ENCODE measurements around the gene NHSL1. TPM values are rescaled to one million over a fixed set of nuclear protein-coding genes. Genes with fewer than 3 reads are reported as not detected.
A peak's percentile ranks its signal among the peaks of the same experiment; 100 is the strongest.

Gene NHSL1
- 72.3 TPM for total RNA-seq (ENCODE audit: unreplicated experiment)
- long read RNA-seq, partial matches to known transcripts = 1 of 11 reads
- long read RNA-seq, other reads (novel, unspliced or antisense) = 8 of 11 reads

- Mint-ChIP-seq H3K9me3 (ENCODE audit: unreplicated experiment) (no peaks in the 10 kb centered on the region), H3K4me1 (ENCODE audit: unreplicated experiment) (peaks cover 45% of the 10 kb centered on the region), H3K36me3 (ENCODE audit: low read depth, unreplicated experiment) (no peaks in the 10 kb centered on the region), H3K27ac (ENCODE audit: unreplicated experiment) (peak within 1 kb of the TSS; percentile 80), H3K27me3 (ENCODE audit: unreplicated experiment) (no peaks in the 10 kb centered on the region), H3K4me3 (ENCODE audit: unreplicated experiment) (no peak within 1 kb of the TSS)
- no peak for DNase-seq (ENCODE audit: low spot score)
- no peak for TF ChIP-seq CTCF (IDR thresholded peaks at IDR 0.05; ENCODE audit: unreplicated experiment)
Measured at GRCh38 chr6:138499303-138500018, at the start of gene NHSL1. TSS of gene NHSL1 (minus strand) at chr6:138499494. CDS start at chr6:138499290, 204 bp downstream.

- peak overlapping the region; percentile 98 for H3K27ac Mint-ChIP-seq (ENCODE audit: unreplicated experiment)
- peaks cover 55% of the 10 kb centered on the region for H3K4me1 Mint-ChIP-seq (ENCODE audit: unreplicated experiment)
- H3K9me3 Mint-ChIP-seq (ENCODE audit: unreplicated experiment) = no peaks in the 10 kb centered on the region
- DNase-seq (ENCODE audit: low spot score) = peak; percentile 21
- peaks cover 6% of the 10 kb centered on the region for H3K27me3 Mint-ChIP-seq (ENCODE audit: unreplicated experiment)
- no peak for TF ChIP-seq CTCF (IDR thresholded peaks at IDR 0.05; ENCODE audit: unreplicated experiment)
- peak overlapping the region; percentile 42 for H3K4me3 Mint-ChIP-seq (ENCODE audit: unreplicated experiment)
- peaks cover 5% of the 10 kb centered on the region for H3K36me3 Mint-ChIP-seq (ENCODE audit: low read depth, unreplicated experiment)
Measured at GRCh38 chr6:138546733-138547185, 47.5 kb upstream of the NHSL1 start.

GRCh38 chr6:138545621-138545980, 46.3 kb upstream of the NHSL1 start:
- Mint-ChIP-seq H3K36me3 (ENCODE audit: low read depth, unreplicated experiment) (peaks cover 5% of the 10 kb centered on the region), H3K9me3 (ENCODE audit: unreplicated experiment) (no peaks in the 10 kb centered on the region), H3K4me3 (ENCODE audit: unreplicated experiment) (peak overlapping the region; percentile 95), H3K27ac (ENCODE audit: unreplicated experiment) (peak overlapping the region; percentile 98), H3K4me1 (ENCODE audit: unreplicated experiment) (peaks cover 63% of the 10 kb centered on the region), H3K27me3 (ENCODE audit: unreplicated experiment) (peaks cover 6% of the 10 kb centered on the region)
- peak; percentile 76 for DNase-seq (ENCODE audit: low spot score)
- TF ChIP-seq CTCF (IDR thresholded peaks at IDR 0.05; ENCODE audit: unreplicated experiment) = no peak

GRCh38 chr6:138544501-138544900, 45.2 kb upstream of the NHSL1 start:
- peaks cover 6% of the 10 kb centered on the region for H3K27me3 Mint-ChIP-seq (ENCODE audit: unreplicated experiment)
- H3K9me3 Mint-ChIP-seq (ENCODE audit: unreplicated experiment) = no peaks in the 10 kb centered on the region
- peaks cover 5% of the 10 kb centered on the region for H3K36me3 Mint-ChIP-seq (ENCODE audit: low read depth, unreplicated experiment)
- TF ChIP-seq CTCF (IDR thresholded peaks at IDR 0.05; ENCODE audit: unreplicated experiment) = no peak
- peaks cover 70% of the 10 kb centered on the region for H3K4me1 Mint-ChIP-seq (ENCODE audit: unreplicated experiment)
- H3K4me3 Mint-ChIP-seq (ENCODE audit: unreplicated experiment) = peak overlapping the region; percentile 93
- no peak for DNase-seq (ENCODE audit: low spot score)
- H3K27ac Mint-ChIP-seq (ENCODE audit: unreplicated experiment) = peak overlapping the region; percentile 93

- H3K9me3 Mint-ChIP-seq (ENCODE audit: unreplicated experiment) = no peaks in the 10 kb centered on the region
- peak overlapping the region; percentile 95 for H3K27ac Mint-ChIP-seq (ENCODE audit: unreplicated experiment)
- no peak for TF ChIP-seq CTCF (IDR thresholded peaks at IDR 0.05; ENCODE audit: unreplicated experiment)
- peak overlapping the region; percentile 93 for H3K4me3 Mint-ChIP-seq (ENCODE audit: unreplicated experiment)
- no peak for DNase-seq (ENCODE audit: low spot score)
- peaks cover 74% of the 10 kb centered on the region for H3K4me1 Mint-ChIP-seq (ENCODE audit: unreplicated experiment)
- peaks cover 5% of the 10 kb centered on the region for H3K36me3 Mint-ChIP-seq (ENCODE audit: low read depth, unreplicated experiment)
- H3K27me3 Mint-ChIP-seq (ENCODE audit: unreplicated experiment) = peaks cover 4% of the 10 kb centered on the region
Measured at GRCh38 chr6:138543657-138544056, 44.4 kb upstream of the NHSL1 start.

Measured in endothelial cell (in vitro differentiated cells).